ENCODE results near the gene ST6GALNAC5. TPM values are rescaled to one million over a fixed set of nuclear protein-coding genes. Genes with fewer than 3 reads are reported as not detected.

The ST6GALNAC5 gene
- total and polyA plus RNA-seq, 7 donors, result under 0.01 to 44.7 (median 5.6) TPM; not detected in 1

DNA sequence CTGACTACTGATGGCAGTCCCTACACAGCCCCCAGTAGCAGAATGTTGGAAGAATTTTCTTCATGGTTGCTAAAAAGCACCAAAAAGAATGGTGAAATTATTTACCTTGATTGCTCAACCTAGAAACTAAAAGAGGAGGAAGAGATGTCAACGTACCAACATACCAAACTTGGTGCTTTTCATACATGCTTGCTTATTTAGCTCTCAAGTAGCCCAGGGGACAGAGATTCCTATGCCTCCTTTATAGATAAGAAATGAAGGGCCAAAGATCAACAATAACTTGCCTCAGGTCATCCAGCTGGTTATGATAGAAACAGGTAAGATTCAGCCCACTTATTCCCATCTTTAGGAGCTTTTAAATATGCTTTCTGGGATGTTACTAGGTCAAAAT lies 181.3 kb downstream of the ST6GALNAC5 start:
- no peaks in the 10 kb centered on the region for H3K27me3 ChIP-seq
- TF ChIP-seq POLR2AphosphoS5 (IDR thresholded peaks at IDR 0.05) (no peak), EP300 (IDR thresholded peaks at IDR 0.05) (no peak), POLR2A (IDR thresholded peaks at IDR 0.05) (no peak)
- TF ChIP-seq, protein P1, sequence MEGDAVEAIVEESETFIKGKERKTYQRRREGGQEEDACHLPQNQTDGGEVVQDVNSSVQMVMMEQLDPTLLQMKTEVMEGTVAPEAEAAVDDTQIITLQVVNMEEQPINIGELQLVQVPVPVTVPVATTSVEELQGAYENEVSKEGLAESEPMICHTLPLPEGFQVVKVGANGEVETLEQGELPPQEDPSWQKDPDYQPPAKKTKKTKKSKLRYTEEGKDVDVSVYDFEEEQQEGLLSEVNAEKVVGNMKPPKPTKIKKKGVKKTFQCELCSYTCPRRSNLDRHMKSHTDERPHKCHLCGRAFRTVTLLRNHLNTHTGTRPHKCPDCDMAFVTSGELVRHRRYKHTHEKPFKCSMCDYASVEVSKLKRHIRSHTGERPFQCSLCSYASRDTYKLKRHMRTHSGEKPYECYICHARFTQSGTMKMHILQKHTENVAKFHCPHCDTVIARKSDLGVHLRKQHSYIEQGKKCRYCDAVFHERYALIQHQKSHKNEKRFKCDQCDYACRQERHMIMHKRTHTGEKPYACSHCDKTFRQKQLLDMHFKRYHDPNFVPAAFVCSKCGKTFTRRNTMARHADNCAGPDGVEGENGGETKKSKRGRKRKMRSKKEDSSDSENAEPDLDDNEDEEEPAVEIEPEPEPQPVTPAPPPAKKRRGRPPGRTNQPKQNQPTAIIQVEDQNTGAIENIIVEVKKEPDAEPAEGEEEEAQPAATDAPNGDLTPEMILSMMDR (IDR thresholded peaks at IDR 0.05), result no peak
- H3K9me3 ChIP-seq, result no peaks in the 10 kb centered on the region
- H3K4me3 ChIP-seq, result no peak overlapping the region
- H3K27ac ChIP-seq, result no peak overlapping the region
- intact Hi-C loops (cut with DNase I), result no loop called here
- H3K4me1 ChIP-seq, result peaks cover 0 to 15% (median 0%) of the 10 kb centered on the region in 4 donors
- DNase-seq, result no peak
- H3K36me3 ChIP-seq, result no peaks in the 10 kb centered on the region
- 36 to 48% methylated on average over 1 of the region's 1 CpG for WGBS, 2 donors

DNA sequence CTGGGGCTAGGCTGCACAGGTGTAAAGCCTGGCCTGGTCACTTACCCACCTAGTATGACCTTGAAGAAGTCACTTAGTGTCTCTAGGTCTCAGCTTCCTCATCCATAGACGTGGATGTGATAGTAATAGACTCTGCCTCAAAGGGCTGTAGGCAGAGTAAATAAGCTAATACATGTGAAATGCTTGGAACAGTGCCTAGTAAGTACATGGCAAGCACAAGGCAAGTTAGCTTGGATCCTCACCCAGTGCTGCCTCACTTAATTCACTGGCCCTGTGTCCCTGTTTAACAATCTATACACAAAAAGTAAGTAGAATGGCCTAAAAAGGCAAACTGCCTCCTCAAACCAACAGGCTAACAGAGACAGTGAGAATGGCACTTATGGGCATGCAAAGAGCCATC lies 184.1 kb downstream of the ST6GALNAC5 start:
- H3K36me3 ChIP-seq, result no peaks in the 10 kb centered on the region
- no peak for TF ChIP-seq EP300 (IDR thresholded peaks at IDR 0.05)
- no peak for TF ChIP-seq POLR2A (IDR thresholded peaks at IDR 0.05)
- TF ChIP-seq POLR2AphosphoS5 (IDR thresholded peaks at IDR 0.05), result no peak
- TF ChIP-seq, protein P1 (IDR thresholded peaks at IDR 0.05), result no peak
- no peaks in the 10 kb centered on the region for H3K9me3 ChIP-seq
- peaks cover 0 to 15% (median 0%) of the 10 kb centered on the region in 4 donors for H3K4me1 ChIP-seq
- H3K27me3 ChIP-seq, result no peaks in the 10 kb centered on the region
- H3K4me3 ChIP-seq, result no peak overlapping the region
- 10 to 53% methylated on average over 1 of the region's 1 CpG for WGBS, 2 donors
- no peak overlapping the region for H3K27ac ChIP-seq
- intact Hi-C loops (cut with DNase I), result no loop called here
- DNase-seq, result no peak

DNA sequence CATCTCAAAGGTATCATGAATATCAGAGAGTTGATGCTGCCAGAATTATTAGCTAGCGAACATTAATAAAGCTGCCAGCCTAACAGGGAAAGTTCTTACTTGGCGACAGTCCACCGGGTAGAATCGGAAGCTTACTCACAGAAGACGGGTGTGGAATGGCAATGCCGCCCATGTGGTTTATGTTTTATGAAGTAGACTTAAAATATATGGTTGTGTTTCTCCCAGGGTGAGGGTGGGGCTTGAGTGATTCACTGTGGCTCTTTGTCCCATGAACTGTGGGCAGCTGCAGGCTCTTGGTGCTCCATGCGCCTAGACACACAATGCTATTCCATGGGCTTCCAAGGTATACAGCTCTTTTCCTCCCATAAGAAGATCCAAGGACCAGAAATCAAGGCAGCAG lies 189.2 kb downstream of the ST6GALNAC5 start:
- Histone ChIP-seq H3K4me1 (peaks cover 0 to 2% (median 0%) of the 10 kb centered on the region in 4 donors), H3K36me3 (no peaks in the 10 kb centered on the region), H3K4me3 (no peak overlapping the region), H3K27me3 (no peaks in the 10 kb centered on the region), H3K9me3 (no peaks in the 10 kb centered on the region), H3K27ac (no peak overlapping the region)
- intact Hi-C loops (cut with DNase I), result no loop called here
- no peak for DNase-seq
- 70 to 90% methylated on average over 7 of the region's 7 CpGs for WGBS, 2 donors
- TF ChIP-seq POLR2AphosphoS5 (IDR thresholded peaks at IDR 0.05), result no peak
- TF ChIP-seq, protein P1 (IDR thresholded peaks at IDR 0.05), result no peak
- TF ChIP-seq EP300 (IDR thresholded peaks at IDR 0.05), result no peak
- TF ChIP-seq POLR2A (IDR thresholded peaks at IDR 0.05), result no peak

DNA sequence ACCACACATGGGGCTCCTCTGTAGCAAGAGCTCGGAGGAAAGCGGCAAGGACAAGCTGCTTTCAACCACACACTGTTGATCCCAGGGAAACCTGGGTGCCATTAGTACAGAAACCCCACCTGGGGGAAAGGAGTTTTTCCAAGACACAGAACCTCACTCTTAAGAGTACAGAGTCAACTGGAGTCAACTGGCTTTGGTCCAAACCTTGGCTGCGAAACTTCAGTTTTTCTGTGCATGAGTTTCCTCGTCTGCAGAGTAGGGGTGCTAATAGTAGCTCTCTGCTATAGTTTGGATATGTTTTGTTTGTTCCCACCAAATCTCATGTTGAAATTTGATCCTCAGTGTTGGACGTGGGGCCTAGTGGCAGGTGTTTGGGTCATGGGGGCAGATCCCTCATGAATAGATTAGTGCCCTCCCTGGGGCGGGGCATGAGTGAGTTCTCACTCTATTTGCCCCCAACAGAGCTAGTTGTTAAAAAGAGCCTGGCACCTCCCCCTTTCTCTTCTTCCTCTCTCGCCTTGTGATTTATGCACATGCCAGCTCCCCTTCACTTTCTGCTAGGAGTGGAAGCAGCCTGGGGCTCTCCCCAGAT lies 190.8 kb downstream of the ST6GALNAC5 start:
- Histone ChIP-seq H3K27ac (no peak overlapping the region), H3K27me3 (no peaks in the 10 kb centered on the region), H3K4me3 (no peak overlapping the region), H3K36me3 (no peaks in the 10 kb centered on the region), H3K9me3 (peaks cover 0 to 2% (median 0%) of the 10 kb centered on the region in 4 donors), H3K4me1 (no peaks in the 10 kb centered on the region)
- TF ChIP-seq POLR2A (IDR thresholded peaks at IDR 0.05) (no peak), EP300 (IDR thresholded peaks at IDR 0.05) (no peak), POLR2AphosphoS5 (IDR thresholded peaks at IDR 0.05) (no peak)
- TF ChIP-seq, protein P1 (IDR thresholded peaks at IDR 0.05), result no peak
- intact Hi-C loops (cut with DNase I), result no loop called here
- DNase-seq, result no peak
- 62 to 83% methylated on average over 7 of the region's 7 CpGs for WGBS, 2 donors

DNA sequence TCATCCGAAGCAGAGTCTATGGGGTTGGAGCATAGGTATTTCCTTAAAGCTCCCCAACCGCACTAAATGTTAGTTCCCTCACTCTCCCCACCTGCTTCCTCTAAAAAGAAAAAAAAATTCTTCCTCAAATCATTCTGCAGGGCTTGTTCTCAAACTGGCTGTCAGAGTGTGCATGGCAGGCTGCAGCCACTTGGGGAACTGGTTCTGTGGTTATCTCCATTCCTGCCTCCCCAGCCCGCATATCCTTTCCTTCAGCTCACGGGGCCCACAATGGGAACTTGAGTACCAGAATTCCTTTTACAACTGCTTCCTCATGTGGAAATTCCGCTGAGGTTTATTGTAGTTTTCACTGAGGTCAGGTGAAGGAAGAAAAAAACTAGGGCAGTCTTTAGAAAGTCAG lies 192.7 kb downstream of the ST6GALNAC5 start:
- Histone ChIP-seq H3K36me3 (no peaks in the 10 kb centered on the region), H3K9me3 (peaks cover 0 to 2% (median 0%) of the 10 kb centered on the region in 4 donors), H3K27me3 (no peaks in the 10 kb centered on the region), H3K4me3 (no peak overlapping the region), H3K4me1 (no peaks in the 10 kb centered on the region), H3K27ac (no peak overlapping the region)
- DNase-seq, result no peak
- TF ChIP-seq, protein P1 (IDR thresholded peaks at IDR 0.05), result no peak
- intact Hi-C loops (cut with DNase I), result no loop called here
- 25 to 38% methylated on average over 5 of the region's 5 CpGs for WGBS, 2 donors

Measured in sigmoid colon (tissue), 7 donors.